KMS-11 (cell line): Measurements from ENCODE around the gene CENPX.

Experiments used
- H2AFZ ChIP-seq: fragments of 200-600 bp; sonication (generic); 2 replicates; pipeline ENCODE4 v1.6.1; 2016; ENCODE audit warnings: antibody characterized with exemption, mixed run types, low read depth
- H3K27ac ChIP-seq: fragments of 200-600 bp; sonication (generic); 2 replicates; pipeline ENCODE4 v1.6.1; 2016; ENCODE audit warnings: mild to moderate bottlenecking, mixed run types
- H3K27me3 ChIP-seq: fragments of 200-600 bp; sonication (generic); 2 replicates; pipeline ENCODE4 v1.6.1; 2017; ENCODE audit warnings: mild to moderate bottlenecking, low read depth, mixed run types, moderate library complexity; ENCODE audit not compliant: insufficient read depth
- H3K36me3 ChIP-seq: fragments of 200-600 bp; sonication (generic); 2 replicates; pipeline ENCODE4 v1.6.1; 2017; ENCODE audit warnings: mild to moderate bottlenecking, mixed run types; ENCODE audit not compliant: insufficient read depth
- H3K4me1 ChIP-seq: fragments of 200-600 bp; sonication (generic); 2 replicates; pipeline ENCODE4 v1.6.1; 2016; ENCODE audit warnings: mild to moderate bottlenecking, low read depth, mixed run types; ENCODE audit not compliant: poor library complexity, severe bottlenecking
- H3K4me2 ChIP-seq: fragments of 200-600 bp; sonication (generic); 2 replicates; pipeline ENCODE4 v1.7.0; 2016; ENCODE audit warnings: mild to moderate bottlenecking, mixed run types
- H3K4me3 ChIP-seq: fragments of 200-600 bp; sonication (generic); IDR thresholded peaks from 2 replicates; pipeline ENCODE4 v1.6.1; 2017; ENCODE audit warnings: low read depth, low read length, mixed read lengths; ENCODE audit not compliant: insufficient read depth
- H3K79me2 ChIP-seq: fragments of 200-600 bp; sonication (generic); 2 replicates; pipeline ENCODE4 v1.6.1; 2016; ENCODE audit warnings: low read depth, mixed run types; ENCODE audit not compliant: insufficient read depth
- H3K9ac ChIP-seq: fragments of 200-600 bp; sonication (generic); 2 replicates; pipeline ENCODE4 v1.6.1; 2016; ENCODE audit warnings: mild to moderate bottlenecking, mixed run types
- H4K20me1 ChIP-seq: fragments of 200-600 bp; sonication (generic); 2 replicates; pipeline ENCODE4 v1.6.1; 2016; ENCODE audit warnings: mild to moderate bottlenecking, mixed run types; ENCODE audit not compliant: insufficient read depth
- TF ChIP-seq, protein P1 (sequence below): fragments of 200-600 bp; sonication (generic); conservative IDR thresholded peaks from 2 replicates; pipeline ENCODE4 v1.6.1; 2017; ENCODE audit warnings: low read depth, mild to moderate bottlenecking, antibody characterized with exemption, low read length, moderate library complexity, mixed read lengths

CENPX gene

DNA sequence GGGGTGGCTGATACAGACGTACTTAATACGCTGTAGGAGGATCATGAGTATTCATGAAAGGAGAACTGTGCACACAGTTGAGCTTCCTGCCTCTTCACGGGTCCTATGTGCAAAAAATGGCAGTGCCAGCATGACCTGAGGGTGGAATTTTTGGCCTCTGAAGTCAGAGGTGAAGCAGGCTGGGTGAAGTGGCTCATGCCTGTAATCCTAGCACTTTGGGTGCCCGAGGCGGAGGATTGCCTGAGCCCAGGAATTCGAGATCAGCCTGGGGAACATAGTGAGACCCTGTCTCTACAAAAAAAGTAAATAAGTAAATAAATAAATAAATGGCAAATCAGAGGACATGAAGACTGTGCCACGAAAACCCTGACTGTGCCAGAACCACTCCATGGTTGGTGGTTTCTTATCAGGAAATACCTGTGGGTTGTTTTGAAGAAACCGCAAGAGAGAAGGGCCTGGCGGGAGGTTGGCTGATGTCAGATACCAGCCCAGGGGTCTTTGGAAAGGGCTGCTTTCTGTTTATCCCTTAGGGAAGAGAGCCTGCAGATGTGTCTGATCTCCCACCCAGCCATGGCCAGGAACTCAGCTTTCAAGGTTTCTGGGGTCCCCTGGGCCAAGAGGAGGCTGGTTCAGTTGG is 41.9 kb downstream of the CENPX start:
- Histone ChIP-seq H4K20me1 (no peaks in the 10 kb centered on the region), H3K4me3 (no peak overlapping the region), H3K79me2 (no peaks in the 10 kb centered on the region), H3K4me2 (peak overlapping the region; percentile 54), H3K27me3 (peaks cover 4% of the 10 kb centered on the region; the same call in 1 of the 2 replicates), H2AFZ (no peak overlapping the region), H3K9ac (no peak overlapping the region), H3K27ac (no peak overlapping the region), H3K36me3 (no peaks in the 10 kb centered on the region), H3K4me1 (peaks cover 47% of the 10 kb centered on the region)
- TF ChIP-seq, protein P1, sequence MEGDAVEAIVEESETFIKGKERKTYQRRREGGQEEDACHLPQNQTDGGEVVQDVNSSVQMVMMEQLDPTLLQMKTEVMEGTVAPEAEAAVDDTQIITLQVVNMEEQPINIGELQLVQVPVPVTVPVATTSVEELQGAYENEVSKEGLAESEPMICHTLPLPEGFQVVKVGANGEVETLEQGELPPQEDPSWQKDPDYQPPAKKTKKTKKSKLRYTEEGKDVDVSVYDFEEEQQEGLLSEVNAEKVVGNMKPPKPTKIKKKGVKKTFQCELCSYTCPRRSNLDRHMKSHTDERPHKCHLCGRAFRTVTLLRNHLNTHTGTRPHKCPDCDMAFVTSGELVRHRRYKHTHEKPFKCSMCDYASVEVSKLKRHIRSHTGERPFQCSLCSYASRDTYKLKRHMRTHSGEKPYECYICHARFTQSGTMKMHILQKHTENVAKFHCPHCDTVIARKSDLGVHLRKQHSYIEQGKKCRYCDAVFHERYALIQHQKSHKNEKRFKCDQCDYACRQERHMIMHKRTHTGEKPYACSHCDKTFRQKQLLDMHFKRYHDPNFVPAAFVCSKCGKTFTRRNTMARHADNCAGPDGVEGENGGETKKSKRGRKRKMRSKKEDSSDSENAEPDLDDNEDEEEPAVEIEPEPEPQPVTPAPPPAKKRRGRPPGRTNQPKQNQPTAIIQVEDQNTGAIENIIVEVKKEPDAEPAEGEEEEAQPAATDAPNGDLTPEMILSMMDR, result no peak

DNA sequence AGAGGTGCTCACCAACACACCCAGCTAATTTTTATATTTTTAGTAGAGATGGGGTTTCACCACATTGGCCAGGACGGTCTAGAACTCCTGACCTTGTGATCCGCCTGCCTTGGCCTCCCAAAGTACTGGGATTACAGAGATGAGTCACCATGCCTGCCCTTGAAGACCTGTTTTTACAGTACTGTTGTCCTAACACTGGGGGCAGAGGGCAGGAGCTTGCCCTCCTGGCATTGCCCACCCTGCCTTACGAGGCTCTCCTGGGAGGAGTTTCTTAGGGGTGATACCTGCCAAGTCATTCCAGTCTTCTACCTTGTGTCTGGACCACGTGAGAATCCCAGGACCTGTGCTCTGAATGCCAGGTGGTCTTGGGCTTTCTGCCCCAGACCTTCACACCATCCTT is 42.6 kb downstream of the CENPX start:
- H3K27ac ChIP-seq, result no peak overlapping the region
- H3K4me1 ChIP-seq, result peaks cover 47% of the 10 kb centered on the region
- no peak overlapping the region for H3K9ac ChIP-seq
- no peaks in the 10 kb centered on the region for H4K20me1 ChIP-seq
- TF ChIP-seq, protein P1, result no peak
- H2AFZ ChIP-seq, result no peak overlapping the region
- peak overlapping the region; percentile 54 for H3K4me2 ChIP-seq
- peaks cover 7% of the 10 kb centered on the region; the same call in 1 of the 2 replicates for H3K27me3 ChIP-seq
- H3K36me3 ChIP-seq, result no peaks in the 10 kb centered on the region
- no peak overlapping the region for H3K4me3 ChIP-seq
- no peaks in the 10 kb centered on the region for H3K79me2 ChIP-seq

DNA sequence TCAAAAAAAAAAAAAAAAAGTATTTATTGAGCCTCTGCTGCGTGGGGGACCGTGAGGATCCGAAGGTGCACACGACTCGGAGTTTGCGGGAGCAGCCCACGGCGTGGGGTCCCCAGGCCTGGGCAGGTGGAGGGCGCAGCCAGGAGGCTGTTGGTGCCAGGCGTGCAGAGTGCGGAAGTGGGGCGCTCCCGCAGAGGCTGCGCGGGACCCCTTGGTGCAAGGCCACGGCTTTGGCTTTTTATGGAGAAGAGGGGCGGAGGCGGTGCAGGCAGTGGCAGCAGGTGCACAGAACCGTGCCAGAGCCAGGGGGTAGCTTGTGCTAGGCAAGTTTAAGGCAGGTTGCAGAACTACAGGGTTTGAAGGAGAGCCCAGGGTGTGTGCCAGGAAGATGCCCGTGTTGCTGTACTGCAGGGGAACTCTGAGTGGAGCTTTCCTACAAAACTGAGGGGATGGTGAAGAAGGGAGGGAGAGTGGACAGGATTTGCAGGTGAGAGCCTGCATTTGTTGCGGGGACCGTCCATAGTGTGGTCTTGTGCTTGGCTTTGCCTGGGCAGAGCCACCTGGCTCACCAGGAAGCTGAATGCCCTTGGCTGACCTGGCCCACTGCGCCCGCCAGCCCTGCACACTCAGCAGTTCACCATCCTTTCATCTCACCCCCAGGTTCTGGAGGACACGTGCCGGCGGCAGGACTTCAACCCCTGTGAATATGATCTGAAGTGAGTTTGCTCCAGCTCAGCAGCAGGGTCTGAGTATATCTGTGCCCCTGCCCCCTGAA is 44.0 kb downstream of the CENPX start:
- H3K4me2 ChIP-seq, result peak overlapping the region; percentile 99
- H2AFZ ChIP-seq, result no peak overlapping the region; the same call in 1 of the 2 replicates
- no peak overlapping the region for H3K4me3 ChIP-seq
- no peak overlapping the region; the same call in 1 of the 2 replicates for H3K27ac ChIP-seq
- no peaks in the 10 kb centered on the region for H3K36me3 ChIP-seq
- peak overlapping the region; percentile 95; the same call in 1 of the 2 replicates for H3K9ac ChIP-seq
- no peaks in the 10 kb centered on the region for H4K20me1 ChIP-seq
- H3K79me2 ChIP-seq, result no peaks in the 10 kb centered on the region
- TF ChIP-seq, protein P1, result no peak
- H3K27me3 ChIP-seq, result peaks cover 13% of the 10 kb centered on the region; the same call in 1 of the 2 replicates
- peaks cover 47% of the 10 kb centered on the region for H3K4me1 ChIP-seq

DNA sequence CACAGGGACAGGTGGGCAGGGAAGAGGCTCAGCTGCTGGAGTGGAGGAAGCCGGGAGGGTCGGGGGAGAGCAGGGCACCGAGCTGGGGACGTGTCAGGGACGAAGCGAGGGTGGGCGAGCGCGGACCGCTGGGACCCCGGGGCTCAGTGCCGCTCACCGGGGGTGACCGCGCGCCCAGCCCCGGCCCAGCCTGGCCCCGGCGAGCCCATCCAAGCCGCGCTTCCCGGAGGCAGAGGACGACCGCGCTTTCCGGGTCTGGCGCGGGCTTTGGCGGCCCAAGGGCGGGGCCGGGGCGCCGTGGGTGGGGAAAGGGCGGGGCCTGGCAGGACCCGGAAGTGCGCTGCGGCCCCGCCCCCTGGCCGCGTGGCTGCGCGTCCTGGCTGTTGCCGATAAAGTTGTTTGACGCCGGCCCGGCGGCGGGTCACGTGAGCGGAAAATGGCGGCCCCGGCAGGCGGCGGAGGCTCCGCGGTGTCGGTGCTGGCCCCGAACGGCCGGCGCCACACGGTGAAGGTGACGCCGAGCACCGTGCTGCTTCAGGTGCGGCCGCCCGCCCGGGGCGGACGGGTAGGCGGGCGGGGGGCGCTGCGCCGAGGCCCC is 45.4 kb downstream of the CENPX start, which contains the start of gene ASPSCR1:
TSS of gene ASPSCR1 (plus strand) at position 419 of the 598 bp plus-strand sequence. CDS start at position 437, 18 bp downstream.
- Histone ChIP-seq H3K4me3 (no peak within 1 kb of the TSS), H3K9ac (peak within 1 kb of the TSS; percentile 95), H3K36me3 (no peaks in the 10 kb centered on the region), H3K27me3 (peaks cover 19% of the 10 kb centered on the region; the same call in 1 of the 2 replicates), H2AFZ (peak within 1 kb of the TSS; percentile 95), H3K27ac (peak within 1 kb of the TSS; percentile 87), H3K4me1 (peaks cover 47% of the 10 kb centered on the region), H3K4me2 (peak within 1 kb of the TSS; percentile 99), H4K20me1 (no peaks in the 10 kb centered on the region), H3K79me2 (no peaks in the 10 kb centered on the region)
- TF ChIP-seq, protein P1, result no peak
